TTC549 (cell line): ENCODE data around the gene HSPB3.
"Not testable (repeated sequence)": the region's sequence is repeated elsewhere in the genome, so short reads cannot be mapped to it uniquely, and the experiment has no call there.

Experiments used
- FAIRE-seq: peaks from 2 replicates; lab custom pipeline; 2012; peaks lifted over from hg19 to GRCh38; lab: Jason Lieb, UNC

The HSPB3 gene

GRCh38 chr5:54455413-54456157 lies at the start of gene HSPB3:
TSS of gene HSPB3 (plus strand) at chr5:54455699. CDS start at chr5:54455790, 91 bp downstream.
- no peak for FAIRE-seq

GRCh38 chr5:54411176-54411575 lies 44.3 kb upstream of the HSPB3 start:
- FAIRE-seq = no peak

- no peak for FAIRE-seq
Observed at GRCh38 chr5:54412913-54413312, 42.6 kb upstream of the HSPB3 start.

GRCh38 chr5:54415147-54415546 lies 40.4 kb upstream of the HSPB3 start:
- no peak for FAIRE-seq

- FAIRE-seq = no peak
Observed at GRCh38 chr5:54415896-54416601, 39.5 kb upstream of the HSPB3 start.

- peak; percentile 92 for FAIRE-seq
Observed at GRCh38 chr5:54419573-54420423, 35.7 kb upstream of the HSPB3 start.

- not testable (repeated sequence) for FAIRE-seq
Observed at GRCh38 chr5:54420511-54420910, 35.0 kb upstream of the HSPB3 start.

GRCh38 chr5:54421976-54422375 lies 33.5 kb upstream of the HSPB3 start:
- FAIRE-seq = no peak

GRCh38 chr5:54425258-54425657 lies 30.2 kb upstream of the HSPB3 start:
- FAIRE-seq = no peak

GRCh38 chr5:54426209-54426608 lies 29.3 kb upstream of the HSPB3 start:
- FAIRE-seq = no peak

GRCh38 chr5:54434650-54435049 lies 20.8 kb upstream of the HSPB3 start:
- not testable (repeated sequence) for FAIRE-seq

- no peak for FAIRE-seq
Observed at GRCh38 chr5:54438620-54439389, 16.7 kb upstream of the HSPB3 start.

GRCh38 chr5:54440456-54440893 lies 15.0 kb upstream of the HSPB3 start:
- no peak for FAIRE-seq

- FAIRE-seq = no peak
Observed at GRCh38 chr5:54442271-54442670, 13.2 kb upstream of the HSPB3 start.

- FAIRE-seq = no peak
Observed at GRCh38 chr5:54443270-54443669, 12.2 kb upstream of the HSPB3 start.

- FAIRE-seq = no peak
Observed at GRCh38 chr5:54445691-54446378, 9.7 kb upstream of the HSPB3 start.

GRCh38 chr5:54446379-54446732 lies 9.1 kb upstream of the HSPB3 start:
- no peak for FAIRE-seq

GRCh38 chr5:54449923-54450322 lies 5.6 kb upstream of the HSPB3 start:
- no peak for FAIRE-seq

GRCh38 chr5:54450542-54450941 lies 5.0 kb upstream of the HSPB3 start:
- FAIRE-seq = no peak

- no peak for FAIRE-seq
Observed at GRCh38 chr5:54453046-54453445, 2.5 kb upstream of the HSPB3 start.

GRCh38 chr5:54454602-54455001 lies 897 bp upstream of the HSPB3 start:
- FAIRE-seq = no peak
